Memory B cell (primary cell): Measurements from ENCODE around the gene IFT88.

Experiments
- ATAC-seq: fragments of 150-1000 bp; cut with Tn5 transposase; 2 replicates; pipeline ENCODE4 v1.10.0; 2021; ENCODE audit warnings: low read depth, mild to moderate bottlenecking, moderate library complexity
- DNase-seq, 2 donors: peaks; one replicate each; pipeline ENCODE4 v3.0.0; 2022; ENCODE audit warnings: low spot score in 2 of 2
- H3K27ac Mint-ChIP-seq: one replicate; pipeline ENCODE4 v1.8.0; 2022; ENCODE audit warnings: mild to moderate bottlenecking, moderate library complexity, mixed read lengths
- H3K27me3 Mint-ChIP-seq: one replicate; pipeline ENCODE4 v1.8.0; 2022; ENCODE audit warnings: mixed read lengths
- H3K36me3 Mint-ChIP-seq: one replicate; pipeline ENCODE4 v1.8.0; 2022; ENCODE audit warnings: mild to moderate bottlenecking, mixed read lengths
- H3K4me1 Mint-ChIP-seq: one replicate; pipeline ENCODE4 v1.8.0; 2022; ENCODE audit warnings: mixed read lengths
- H3K4me3 Mint-ChIP-seq: one replicate; pipeline ENCODE4 v1.8.0; 2022; ENCODE audit warnings: mild to moderate bottlenecking, moderate library complexity, mixed read lengths
- H3K9me3 Mint-ChIP-seq: one replicate; pipeline ENCODE4 v1.8.0; 2022; ENCODE audit warnings: mixed read lengths

Gene IFT88

GRCh38 chr13:20624213-20624612, 57.3 kb downstream of the IFT88 start:
- H3K36me3 Mint-ChIP-seq = peaks cover 25% of the 10 kb centered on the region
- DNase-seq (no peak), ATAC-seq (no peak)
- no peak overlapping the region for H3K4me3 Mint-ChIP-seq
- H3K27ac Mint-ChIP-seq = no peak overlapping the region
- no peaks in the 10 kb centered on the region for H3K4me1 Mint-ChIP-seq
- H3K27me3 Mint-ChIP-seq = no peaks in the 10 kb centered on the region
- H3K9me3 Mint-ChIP-seq = no peaks in the 10 kb centered on the region

- ATAC-seq (no peak), DNase-seq (no peak)
- peaks cover 13% of the 10 kb centered on the region for H3K36me3 Mint-ChIP-seq
- no peak overlapping the region for H3K4me3 Mint-ChIP-seq
- no peak overlapping the region for H3K27ac Mint-ChIP-seq
- no peaks in the 10 kb centered on the region for H3K27me3 Mint-ChIP-seq
- H3K9me3 Mint-ChIP-seq = no peaks in the 10 kb centered on the region
- no peaks in the 10 kb centered on the region for H3K4me1 Mint-ChIP-seq
Observed at GRCh38 chr13:20633802-20634201, 66.8 kb downstream of the IFT88 start.

GRCh38 chr13:20636079-20636478, 69.1 kb downstream of the IFT88 start:
- Mint-ChIP-seq H3K27ac (no peak overlapping the region), H3K9me3 (no peaks in the 10 kb centered on the region), H3K27me3 (no peaks in the 10 kb centered on the region), H3K36me3 (peaks cover 11% of the 10 kb centered on the region), H3K4me3 (no peak overlapping the region), H3K4me1 (no peaks in the 10 kb centered on the region)
- ATAC-seq = no peak
- DNase-seq = no peak

- H3K27me3 Mint-ChIP-seq = no peaks in the 10 kb centered on the region
- no peak overlapping the region for H3K27ac Mint-ChIP-seq
- peaks cover 4% of the 10 kb centered on the region for H3K36me3 Mint-ChIP-seq
- H3K4me3 Mint-ChIP-seq = no peak overlapping the region
- ATAC-seq = no peak
- H3K9me3 Mint-ChIP-seq = no peaks in the 10 kb centered on the region
- DNase-seq = no peak
- no peaks in the 10 kb centered on the region for H3K4me1 Mint-ChIP-seq
Observed at GRCh38 chr13:20637811-20638210, 70.9 kb downstream of the IFT88 start.

GRCh38 chr13:20647758-20648157, 80.8 kb downstream of the IFT88 start:
- Mint-ChIP-seq H3K4me3 (no peak overlapping the region), H3K27me3 (no peaks in the 10 kb centered on the region), H3K36me3 (peaks cover 15% of the 10 kb centered on the region), H3K27ac (no peak overlapping the region), H3K9me3 (peaks cover 9% of the 10 kb centered on the region), H3K4me1 (no peaks in the 10 kb centered on the region)
- no peak for DNase-seq
- no peak for ATAC-seq

- H3K9me3 Mint-ChIP-seq = no peaks in the 10 kb centered on the region
- DNase-seq (no peak), ATAC-seq (no peak)
- peaks cover 3% of the 10 kb centered on the region for H3K36me3 Mint-ChIP-seq
- no peaks in the 10 kb centered on the region for H3K27me3 Mint-ChIP-seq
- no peak overlapping the region for H3K4me3 Mint-ChIP-seq
- no peak overlapping the region for H3K27ac Mint-ChIP-seq
- H3K4me1 Mint-ChIP-seq = no peaks in the 10 kb centered on the region
Observed at GRCh38 chr13:20652946-20653345, 86.0 kb downstream of the IFT88 start.

- H3K4me1 Mint-ChIP-seq = no peaks in the 10 kb centered on the region
- peaks cover 3% of the 10 kb centered on the region for H3K36me3 Mint-ChIP-seq
- no peak for DNase-seq
- ATAC-seq = no peak
- no peak overlapping the region for H3K4me3 Mint-ChIP-seq
- no peak overlapping the region for H3K27ac Mint-ChIP-seq
- H3K9me3 Mint-ChIP-seq = no peaks in the 10 kb centered on the region
- no peaks in the 10 kb centered on the region for H3K27me3 Mint-ChIP-seq
Observed at GRCh38 chr13:20654156-20654555, 87.2 kb downstream of the IFT88 start.

- no peaks in the 10 kb centered on the region for H3K9me3 Mint-ChIP-seq
- no peak overlapping the region for H3K4me3 Mint-ChIP-seq
- no peaks in the 10 kb centered on the region for H3K27me3 Mint-ChIP-seq
- ATAC-seq (no peak), DNase-seq (no peak)
- no peak overlapping the region for H3K27ac Mint-ChIP-seq
- H3K4me1 Mint-ChIP-seq = no peaks in the 10 kb centered on the region
- peaks cover 10% of the 10 kb centered on the region for H3K36me3 Mint-ChIP-seq
Observed at GRCh38 chr13:20658451-20659040, 91.6 kb downstream of the IFT88 start.

GRCh38 chr13:20664351-20664750, 97.4 kb downstream of the IFT88 start:
- ATAC-seq = no peak
- Mint-ChIP-seq H3K9me3 (no peaks in the 10 kb centered on the region), H3K27me3 (no peaks in the 10 kb centered on the region), H3K4me3 (no peak overlapping the region), H3K36me3 (peaks cover 10% of the 10 kb centered on the region), H3K4me1 (no peaks in the 10 kb centered on the region), H3K27ac (no peak overlapping the region)
- DNase-seq = no peak

GRCh38 chr13:20666948-20667347, 100.0 kb downstream of the IFT88 start:
- H3K4me1 Mint-ChIP-seq = no peaks in the 10 kb centered on the region
- no peak for ATAC-seq
- no peaks in the 10 kb centered on the region for H3K27me3 Mint-ChIP-seq
- no peak overlapping the region for H3K4me3 Mint-ChIP-seq
- H3K9me3 Mint-ChIP-seq = no peaks in the 10 kb centered on the region
- H3K36me3 Mint-ChIP-seq = peaks cover 9% of the 10 kb centered on the region
- DNase-seq = no peak
- H3K27ac Mint-ChIP-seq = no peak overlapping the region

GRCh38 chr13:20667857-20668437, 101.0 kb downstream of the IFT88 start:
- no peak for DNase-seq
- Mint-ChIP-seq H3K4me3 (no peak overlapping the region), H3K9me3 (no peaks in the 10 kb centered on the region), H3K4me1 (no peaks in the 10 kb centered on the region), H3K27ac (no peak overlapping the region), H3K27me3 (no peaks in the 10 kb centered on the region), H3K36me3 (peaks cover 13% of the 10 kb centered on the region)
- ATAC-seq = no peak

- Mint-ChIP-seq H3K9me3 (no peaks in the 10 kb centered on the region), H3K27ac (no peak overlapping the region), H3K4me3 (no peak overlapping the region), H3K27me3 (no peaks in the 10 kb centered on the region), H3K36me3 (peaks cover 21% of the 10 kb centered on the region), H3K4me1 (no peaks in the 10 kb centered on the region)
- DNase-seq (no peak), ATAC-seq (no peak)
Observed at GRCh38 chr13:20669162-20669561, 102.2 kb downstream of the IFT88 start.

GRCh38 chr13:20671789-20672188, 104.8 kb downstream of the IFT88 start:
- Mint-ChIP-seq H3K4me1 (no peaks in the 10 kb centered on the region), H3K36me3 (peaks cover 22% of the 10 kb centered on the region), H3K27me3 (no peaks in the 10 kb centered on the region)

GRCh38 chr13:20672772-20673171, 105.8 kb downstream of the IFT88 start:
- ATAC-seq = no peak
- Mint-ChIP-seq H3K4me3 (no peak overlapping the region), H3K4me1 (no peaks in the 10 kb centered on the region), H3K27me3 (no peaks in the 10 kb centered on the region), H3K27ac (no peak overlapping the region), H3K36me3 (peaks cover 24% of the 10 kb centered on the region), H3K9me3 (no peaks in the 10 kb centered on the region)
- DNase-seq = no peak

More at GRCh38 chr13:20671789-20672188, 104.8 kb downstream of the IFT88 start:
- ATAC-seq (no peak), DNase-seq (no peak)
- no peak overlapping the region for H3K4me3 Mint-ChIP-seq
- no peak overlapping the region for H3K27ac Mint-ChIP-seq
- H3K9me3 Mint-ChIP-seq = no peaks in the 10 kb centered on the region

GRCh38 chr13:20673715-20674114, 106.8 kb downstream of the IFT88 start:
- Mint-ChIP-seq H3K4me1 (no peaks in the 10 kb centered on the region), H3K9me3 (no peaks in the 10 kb centered on the region), H3K4me3 (no peak overlapping the region), H3K27ac (no peak overlapping the region), H3K36me3 (peaks cover 24% of the 10 kb centered on the region), H3K27me3 (no peaks in the 10 kb centered on the region)
- no peak for DNase-seq
- ATAC-seq = no peak
